ENCODE results near the gene TMEM182. TPM values are rescaled to one million over a fixed set of nuclear protein-coding genes. Genes with fewer than 3 reads are reported as not detected.

TMEM182 gene
- total RNA-seq, 1 donor from 2014 or later = 6.4 TPM

GRCh38 chr2:102768253-102768652 is 6.4 kb downstream of the TMEM182 start:
- no peak for TF ChIP-seq CTCF (IDR thresholded peaks at IDR 0.05; ENCODE audit: unreplicated experiment)
- Mint-ChIP-seq H3K27ac (no peak overlapping the region), H3K36me3 (ENCODE audit: insufficient read depth) (peaks cover 8% of the 10 kb centered on the region), H3K4me1 (ENCODE audit: low read depth) (no peaks in the 10 kb centered on the region), H3K4me3 (ENCODE audit: low read depth) (no peak overlapping the region), H3K27me3 (no peaks in the 10 kb centered on the region), H3K9me3 (ENCODE audit: low read depth) (no peaks in the 10 kb centered on the region)
- no peak for DNase-seq (ENCODE audit: low spot score, unreplicated experiment)

- no peak for TF ChIP-seq CTCF (IDR thresholded peaks at IDR 0.05; ENCODE audit: unreplicated experiment)
- no peaks in the 10 kb centered on the region for H3K27me3 Mint-ChIP-seq
Measured at GRCh38 chr2:102768892-102769291, 7.1 kb downstream of the TMEM182 start.

GRCh38 chr2:102770506-102770905 is 8.7 kb downstream of the TMEM182 start:
- H3K4me1 Mint-ChIP-seq (ENCODE audit: low read depth) = no peaks in the 10 kb centered on the region
- no peak overlapping the region for H3K4me3 Mint-ChIP-seq (ENCODE audit: low read depth)
- H3K9me3 Mint-ChIP-seq (ENCODE audit: low read depth) = no peaks in the 10 kb centered on the region
- peaks cover 7% of the 10 kb centered on the region for H3K36me3 Mint-ChIP-seq (ENCODE audit: insufficient read depth)
- TF ChIP-seq CTCF (IDR thresholded peaks at IDR 0.05; ENCODE audit: unreplicated experiment) = no peak
- no peak for DNase-seq (ENCODE audit: low spot score, unreplicated experiment)
- H3K27me3 Mint-ChIP-seq = no peaks in the 10 kb centered on the region
- H3K27ac Mint-ChIP-seq = no peak overlapping the region

More at GRCh38 chr2:102768892-102769291, 7.1 kb downstream of the TMEM182 start:
- no peak for DNase-seq (ENCODE audit: low spot score, unreplicated experiment)
- Mint-ChIP-seq H3K4me1 (ENCODE audit: low read depth) (no peaks in the 10 kb centered on the region), H3K27ac (no peak overlapping the region), H3K36me3 (ENCODE audit: insufficient read depth) (peaks cover 8% of the 10 kb centered on the region), H3K4me3 (ENCODE audit: low read depth) (no peak overlapping the region), H3K9me3 (ENCODE audit: low read depth) (no peaks in the 10 kb centered on the region)

GRCh38 chr2:102771114-102771513 is 9.3 kb downstream of the TMEM182 start:
- H3K4me1 Mint-ChIP-seq (ENCODE audit: low read depth) = no peaks in the 10 kb centered on the region
- peaks cover 6% of the 10 kb centered on the region for H3K36me3 Mint-ChIP-seq (ENCODE audit: insufficient read depth)
- no peak overlapping the region for H3K4me3 Mint-ChIP-seq (ENCODE audit: low read depth)
- no peaks in the 10 kb centered on the region for H3K9me3 Mint-ChIP-seq (ENCODE audit: low read depth)
- no peak for DNase-seq (ENCODE audit: low spot score, unreplicated experiment)
- no peaks in the 10 kb centered on the region for H3K27me3 Mint-ChIP-seq
- no peak overlapping the region for H3K27ac Mint-ChIP-seq
- TF ChIP-seq CTCF (IDR thresholded peaks at IDR 0.05; ENCODE audit: unreplicated experiment) = no peak

- Mint-ChIP-seq H3K36me3 (ENCODE audit: insufficient read depth) (peaks cover 12% of the 10 kb centered on the region), H3K4me3 (ENCODE audit: low read depth) (no peak overlapping the region), H3K27me3 (no peaks in the 10 kb centered on the region), H3K9me3 (ENCODE audit: low read depth) (peaks cover 5% of the 10 kb centered on the region), H3K27ac (no peak overlapping the region), H3K4me1 (ENCODE audit: low read depth) (no peaks in the 10 kb centered on the region)
- no peak for TF ChIP-seq CTCF (IDR thresholded peaks at IDR 0.05; ENCODE audit: unreplicated experiment)
- DNase-seq (ENCODE audit: low spot score, unreplicated experiment) = no peak
Measured at GRCh38 chr2:102772659-102773058, 10.8 kb downstream of the TMEM182 start.
